ENCODE data around the gene DOCK9.

Gene DOCK9

GRCh38 chr13:99013951-99014350 is 36.1 kb upstream of the DOCK9 start:
- no peak overlapping the region for H3K4me3 ChIP-seq (ENCODE audit: low read depth, low read length)
- TF ChIP-seq CTCF (IDR thresholded peaks at IDR 0.05; ENCODE audit: low read depth, low read length): no peak

GRCh38 chr13:99012539-99012938 is 34.7 kb upstream of the DOCK9 start:
- no peak for TF ChIP-seq CTCF (IDR thresholded peaks at IDR 0.05; ENCODE audit: low read depth, low read length)
- H3K4me3 ChIP-seq (ENCODE audit: low read depth, low read length): no peak overlapping the region

- TF ChIP-seq CTCF (IDR thresholded peaks at IDR 0.05; ENCODE audit: low read depth, low read length): no peak
- no peak overlapping the region for H3K4me3 ChIP-seq (ENCODE audit: low read depth, low read length)
These were observed 32.2 kb upstream of the DOCK9 start for GRCh38 chr13:99009987-99010551.

GRCh38 chr13:99008577-99008976 is 30.7 kb upstream of the DOCK9 start:
- no peak for TF ChIP-seq CTCF (IDR thresholded peaks at IDR 0.05; ENCODE audit: low read depth, low read length)
- H3K4me3 ChIP-seq (ENCODE audit: low read depth, low read length): no peak overlapping the region

GRCh38 chr13:99007414-99007986 is 29.6 kb upstream of the DOCK9 start:
- TF ChIP-seq CTCF (IDR thresholded peaks at IDR 0.05; ENCODE audit: low read depth, low read length): no peak
- no peak overlapping the region for H3K4me3 ChIP-seq (ENCODE audit: low read depth, low read length)

GRCh38 chr13:99005609-99006008 is 27.7 kb upstream of the DOCK9 start:
- no peak overlapping the region for H3K4me3 ChIP-seq (ENCODE audit: low read depth, low read length)
- no peak for TF ChIP-seq CTCF (IDR thresholded peaks at IDR 0.05; ENCODE audit: low read depth, low read length)

GRCh38 chr13:99004978-99005377 is 27.1 kb upstream of the DOCK9 start:
- no peak for TF ChIP-seq CTCF (IDR thresholded peaks at IDR 0.05; ENCODE audit: low read depth, low read length)
- H3K4me3 ChIP-seq (ENCODE audit: low read depth, low read length): no peak overlapping the region

Data from WI38 (cell line).